IMR-90 (cell line): ENCODE results near the gene C2orf74. TPM values are rescaled to one million over a fixed set of nuclear protein-coding genes. Genes with fewer than 3 reads are reported as not detected.

Experiments
- ATAC-seq: fragments of 200-7000 bp; cut with Tn5 transposase; 2 replicates; pipeline ENCODE4 v1.9.1; 2020; ENCODE audit warnings: low read depth, mild to moderate bottlenecking, moderate library complexity
- BruUV-seq: library from RNA; stranded (reverse); fragments of 400-500 nt; replicated peaks from 2 replicates; lab custom pipeline; 2021; lab: Mats Ljungman, UMichigan
- CTCF ChIA-PET: fragments of 300-600 bp; formaldehyde crosslinking; extraction: SDS; loops from one replicate; lab custom pipeline; 2021; ENCODE audit warnings: antibody characterized with exemption; lab: Yijun Ruan, JAX
- POLR2A ChIA-PET: fragments of 300-600 bp; sonication (Branson Sonifier 250); formaldehyde crosslinking; loops from one replicate; lab custom pipeline; 2022; ENCODE audit warnings: antibody characterized with exemption; ENCODE audit not compliant: unreplicated experiment; lab: Charles Lee
- DNase-seq: peaks from one replicate; pipeline ENCODE4 v3.0.0; 2013
- H2AFZ ChIP-seq: replicated peaks from 2 replicates; pipeline ENCODE3; 2013; ENCODE audit warnings: low read length, mild to moderate bottlenecking; ENCODE audit not compliant: poor library complexity
- H2AK5ac ChIP-seq: 2 replicates; pipeline ENCODE4 v1.6.1; 2013; ENCODE audit warnings: low read depth, low read length, inconsistent platforms
- H2AK9ac ChIP-seq: replicated peaks from 2 replicates; pipeline ENCODE3; 2013; ENCODE audit warnings: mild to moderate bottlenecking, low read depth, low read length, moderate library complexity; ENCODE audit not compliant: poor library complexity
- H2BK120ac ChIP-seq: 2 replicates; pipeline ENCODE4 v1.6.1; 2013; ENCODE audit warnings: low read depth, low read length, inconsistent platforms
- H2BK15ac ChIP-seq: 3 replicates; pipeline ENCODE4 v1.6.1; 2013; ENCODE audit warnings: low read depth, low read length, inconsistent platforms
- H2BK20ac ChIP-seq: 2 replicates; pipeline ENCODE4 v1.6.1; 2013; ENCODE audit warnings: low read depth, mild to moderate bottlenecking, inconsistent platforms, low read length, moderate library complexity
- H2BK5ac ChIP-seq: 2 replicates; pipeline ENCODE4 v1.6.1; 2013; ENCODE audit warnings: mild to moderate bottlenecking, low read depth, low read length, inconsistent platforms; ENCODE audit not compliant: poor library complexity, severe bottlenecking
- H3K14ac ChIP-seq: replicated peaks from 2 replicates; pipeline ENCODE4 v1.6.1; 2013; ENCODE audit warnings: low read depth, low read length, inconsistent platforms
- H3K18ac ChIP-seq: 2 replicates; pipeline ENCODE4 v1.6.1; 2013; ENCODE audit warnings: low read depth, low read length, control low read depth
- H3K23ac ChIP-seq: 2 replicates; pipeline ENCODE4 v1.6.1; 2013; ENCODE audit warnings: low read depth, low read length, inconsistent platforms
- H3K27ac ChIP-seq: 2 replicates; pipeline ENCODE4 v1.5.1; 2013; ENCODE audit warnings: mild to moderate bottlenecking, control low read depth, low read length; ENCODE audit not compliant: insufficient read depth
- H3K27me3 ChIP-seq: 2 replicates; pipeline ENCODE4 v1.6.1; 2013; ENCODE audit warnings: low read length; ENCODE audit not compliant: control insufficient read depth, insufficient read depth
- H3K36me3 ChIP-seq: 2 replicates; pipeline ENCODE4 v1.6.1; 2013; ENCODE audit warnings: low read length, mixed read lengths; ENCODE audit not compliant: control insufficient read depth, insufficient read depth
- H3K4ac ChIP-seq: 2 replicates; pipeline ENCODE4 v1.6.1; 2013; ENCODE audit warnings: low read depth, low read length, inconsistent platforms
- H3K4me1 ChIP-seq: 2 replicates; pipeline ENCODE4 v1.6.1; 2013; ENCODE audit warnings: low read length, mixed read lengths; ENCODE audit not compliant: control insufficient read depth, insufficient read depth
- H3K4me2 ChIP-seq: 2 replicates; pipeline ENCODE4 v1.6.1; 2013; ENCODE audit warnings: low read depth, mild to moderate bottlenecking, control low read depth, low read length, moderate library complexity
- H3K4me3 ChIP-seq: 2 replicates; pipeline ENCODE4 v1.5.1; 2013; ENCODE audit warnings: low read depth, mild to moderate bottlenecking, control low read depth, low read length, moderate library complexity; ENCODE audit not compliant: insufficient read depth
- H3K56ac ChIP-seq: 2 replicates; pipeline ENCODE4 v1.6.1; 2013; ENCODE audit warnings: low read length, inconsistent platforms; ENCODE audit not compliant: insufficient read depth; ENCODE audit errors: extremely low read depth
- H3K79me1 ChIP-seq, 2 experiments: 2 replicates each; pipeline ENCODE4 v1.6.1; 2013; ENCODE audit warnings: low read length in 2 of 2, inconsistent platforms in 1 of 2, low read depth in 1 of 2
- H3K9ac ChIP-seq: 2 replicates; pipeline ENCODE4 v1.6.1; 2013; ENCODE audit warnings: low read depth, low read length, control low read depth
- H3K9me1 ChIP-seq: 2 replicates; pipeline ENCODE4 v1.6.1; 2013; ENCODE audit warnings: low read length, inconsistent platforms; ENCODE audit not compliant: insufficient read depth
- H3K9me3 ChIP-seq: 2 replicates; pipeline ENCODE4 v1.6.1; 2013; ENCODE audit warnings: low read length; ENCODE audit not compliant: control insufficient read depth, insufficient read depth
- H4K20me1 ChIP-seq: 2 replicates; pipeline ENCODE4 v1.6.1; 2013; ENCODE audit warnings: low read length, inconsistent platforms; ENCODE audit not compliant: insufficient read depth
- H4K5ac ChIP-seq: 2 replicates; pipeline ENCODE4 v1.6.1; 2013; ENCODE audit warnings: mild to moderate bottlenecking, low read depth, low read length, control low read depth
- H4K8ac ChIP-seq, 2 experiments: 2 replicates each; pipeline ENCODE4 v1.6.1; 2013; ENCODE audit warnings: low read depth in 2 of 2, low read length in 2 of 2, control low read depth in 1 of 2, inconsistent platforms in 1 of 2
- H4K91ac ChIP-seq: 2 replicates; pipeline ENCODE4 v1.6.1; 2013; ENCODE audit warnings: low read depth, low read length, inconsistent platforms; ENCODE audit not compliant: insufficient read depth
- CEBPB ChIP-seq: IDR thresholded peaks from 2 replicates; pipeline ENCODE4 v1.6.1; 2012; ENCODE audit warnings: low read depth, low read length, improper control_type of control experiment
- ELK1 ChIP-seq: fragments of 150-350 bp; IDR thresholded peaks from 2 replicates; pipeline ENCODE4 v1.6.1; 2016; ENCODE audit warnings: low read depth, mild to moderate bottlenecking, low read length, moderate library complexity, borderline replicate concordance
- FOS ChIP-seq: fragments of 150-350 bp; IDR thresholded peaks from 2 replicates; pipeline ENCODE4 v1.6.1; 2016; ENCODE audit warnings: low read depth, low read length
- MAZ ChIP-seq: IDR thresholded peaks from 2 replicates; pipeline ENCODE4 v1.6.1; 2012; ENCODE audit warnings: low read depth, mild to moderate bottlenecking, low read length, improper control_type of control experiment, moderate library complexity, borderline replicate concordance
- MXI1 ChIP-seq: IDR thresholded peaks from 2 replicates; pipeline ENCODE4 v1.6.1; 2012; ENCODE audit warnings: low read depth, mild to moderate bottlenecking, low read length, moderate library complexity, borderline replicate concordance
- NFE2L2 ChIP-seq: fragments of 150-350 bp; IDR thresholded peaks from 2 replicates; pipeline ENCODE4 v1.6.1; 2016; ENCODE audit warnings: low read depth, mild to moderate bottlenecking, low read length
- RAD21 ChIP-seq: IDR thresholded peaks from 2 replicates; pipeline ENCODE4 v1.6.1; 2012; ENCODE audit warnings: low read length, improper control_type of control experiment
- RCOR1 ChIP-seq: IDR thresholded peaks from 2 replicates; pipeline ENCODE4 v1.6.1; 2012; ENCODE audit warnings: mild to moderate bottlenecking, low read length, improper control_type of control experiment; ENCODE audit not compliant: insufficient replicate concordance
- RFX5 ChIP-seq: IDR thresholded peaks from 2 replicates; pipeline ENCODE4 v1.8.0; 2012; ENCODE audit warnings: low read depth, mild to moderate bottlenecking, low read length, moderate library complexity
- SMC3 ChIP-seq: fragments of 150-350 bp; IDR thresholded peaks from 2 replicates; pipeline ENCODE4 v1.6.1; 2016; ENCODE audit warnings: low read depth, mild to moderate bottlenecking, antibody characterized with exemption, low read length, moderate library complexity
- WGBS, 2 experiments: methylation state at CpG; one replicate each; pipeline versions ENCODE4 v1.1.5 to v1.1.7; 2013; ENCODE audit warnings: missing lambda C conversion rate in 2 of 2; ENCODE audit not compliant: insufficient read length in 1 of 2; ENCODE audit errors: extremely low coverage in 2 of 2; 5-methylcytosine and 5-hydroxymethylcytosine counted together
- dilution Hi-C: fragments of 300-500 bp; cut with HindIII; formaldehyde crosslinking; loops from one replicate; pipeline ENCODE4 v1.14.3; 2018; ENCODE audit warnings: low sequenced_read_pairs; ENCODE audit not compliant: unreplicated experiment
- in situ Hi-C: fragments of 300-500 bp; cut with MboI; formaldehyde crosslinking; loops from 3 replicates; pipeline ENCODE4 v1.14.3; 2019; ENCODE audit warnings: low sequenced_read_pairs, inconsistent platforms, mixed read lengths
- intact Hi-C: fragments of 100-400 bp; cut with micrococcal nuclease; formaldehyde crosslinking; loops from 2 replicates; pipeline ENCODE4 v1.10.0; 2022
- polyA plus RNA-seq, 3 experiments: library from polyadenylated mRNA; depleted of rRNA; stranded (reverse); fragments of >200 nt; gene quantifications; 2 replicates each; pipeline ENCODE4 v1.2.3, GENCODE V29; 2012; ENCODE audit warnings: low replicate concordance in 1 of 3
- total RNA-seq: library from RNA; depleted of rRNA; stranded (reverse); fragments of >200 nt; gene quantifications from 2 replicates; pipeline ENCODE4 v1.2.3, GENCODE V29; 2012
- TF ChIP-seq, protein P1 (sequence below): fragments of 150-350 bp; IDR thresholded peaks from 2 replicates; pipeline ENCODE4 v1.6.1; 2017; ENCODE audit warnings: mild to moderate bottlenecking, antibody characterized with exemption, low read length, low read depth

C2orf74 gene
- total and polyA plus RNA-seq, 2 of the 4 experiments (the other 2 are of a cell fraction), result 8.4 to 21.9 TPM

DNA sequence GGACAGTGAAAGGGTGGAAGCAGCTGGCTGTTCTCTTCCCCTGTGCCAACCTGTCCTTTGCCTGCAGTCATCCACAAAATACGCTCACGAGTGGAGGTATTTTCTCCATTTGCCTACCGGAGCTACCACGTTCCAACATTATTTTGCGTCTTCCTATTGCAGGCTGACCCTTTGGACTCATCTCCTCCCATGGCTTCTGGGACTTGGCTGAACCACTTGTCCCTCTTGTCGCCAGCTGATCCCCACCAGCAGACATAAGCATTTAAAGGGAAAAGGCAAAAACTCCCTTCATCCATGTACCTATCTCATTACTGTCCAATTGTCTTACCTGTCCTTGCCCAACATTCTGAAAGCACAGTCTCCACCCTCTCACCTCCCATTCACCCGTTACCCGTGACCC, 13.0 kb downstream of the C2orf74 start:
- no peak overlapping the region for H3K4ac ChIP-seq
- H4K20me1 ChIP-seq, result 0 out of 2 replicates have a peak, but pooled peaks cover 2% of the 10 kb centered on the region
- H4K8ac ChIP-seq, result no peak overlapping the region
- no peak overlapping the region for H3K4me3 ChIP-seq
- POLR2A ChIA-PET, result no interaction called here
- H3K27me3 ChIP-seq, result no peaks in the 10 kb centered on the region
- intact Hi-C loops (no loop called here), in situ Hi-C loops (no loop called here), dilution Hi-C loops (no loop called here)
- no TSS peak for BruUV-seq
- peaks cover 16% of the 10 kb centered on the region for H3K9me1 ChIP-seq
- no peak overlapping the region for H3K27ac ChIP-seq
- H3K14ac ChIP-seq, result no peak overlapping the region
- ATAC-seq (no peak), DNase-seq (no peak)
- H3K4me2 ChIP-seq, result no peak overlapping the region
- H2AK9ac ChIP-seq, result no peak overlapping the region
- H3K9ac ChIP-seq, result no peak overlapping the region
- TF ChIP-seq RAD21 (no peak), MAZ (no peak), RCOR1 (no peak), MXI1 (no peak), ELK1 (no peak), NFE2L2 (no peak), FOS (no peak), SMC3 (no peak), RFX5 (no peak), CEBPB (no peak)
- TF ChIP-seq, protein P1, sequence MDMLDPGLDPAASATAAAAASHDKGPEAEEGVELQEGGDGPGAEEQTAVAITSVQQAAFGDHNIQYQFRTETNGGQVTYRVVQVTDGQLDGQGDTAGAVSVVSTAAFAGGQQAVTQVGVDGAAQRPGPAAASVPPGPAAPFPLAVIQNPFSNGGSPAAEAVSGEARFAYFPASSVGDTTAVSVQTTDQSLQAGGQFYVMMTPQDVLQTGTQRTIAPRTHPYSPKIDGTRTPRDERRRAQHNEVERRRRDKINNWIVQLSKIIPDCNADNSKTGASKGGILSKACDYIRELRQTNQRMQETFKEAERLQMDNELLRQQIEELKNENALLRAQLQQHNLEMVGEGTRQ, result no peak
- H2BK20ac ChIP-seq, result no peak overlapping the region
- H4K91ac ChIP-seq, result no peak overlapping the region
- H2BK5ac ChIP-seq, result no peak overlapping the region
- H2AK5ac ChIP-seq, result no peak overlapping the region
- H3K18ac ChIP-seq, result no peak overlapping the region
- peaks cover 4% of the 10 kb centered on the region; the same call in 1 of the 2 replicates for H3K36me3 ChIP-seq
- no peak overlapping the region for H3K23ac ChIP-seq
- H3K79me1 ChIP-seq, result peaks cover 13 to 26% of the 10 kb centered on the region in 2 experiments; a peak in 3 of 4 replicates
- no peak overlapping the region for H2AFZ ChIP-seq
- H3K9me3 ChIP-seq, result no peaks in the 10 kb centered on the region
- H3K4me1 ChIP-seq, result peaks cover 15% of the 10 kb centered on the region
- CTCF ChIA-PET, result no interaction called here
- no peak overlapping the region for H2BK120ac ChIP-seq
- no peak overlapping the region for H4K5ac ChIP-seq
- H3K56ac ChIP-seq, result no peak overlapping the region
- 76% methylated on average over 4 of the region's 8 CpGs; no CpG with 5 or more reads in 1 of the 2 experiments for WGBS, 2 experiments
- no peak overlapping the region for H2BK15ac ChIP-seq
